22Rv1 (cell line): Measurements from ENCODE around the gene KNDC1.

ENCODE experiments used
- H3K27ac ChIP-seq: fragments of 450-650 bp; 2 replicates; pipeline ENCODE4 v1.5.1; 2017
- CTCF ChIP-seq: fragments of 450-650 bp; IDR thresholded peaks from 2 replicates; pipeline ENCODE4 v1.5.1; 2017; ENCODE audit warnings: mild to moderate bottlenecking
- ZFX ChIP-seq: fragments of 450-650 bp; IDR thresholded peaks from 2 replicates; pipeline ENCODE4 v1.6.1; 2017; ENCODE audit warnings: antibody characterized with exemption, borderline replicate concordance

The KNDC1 gene

GRCh38 chr10:133183646-133184378 lies 23.8 kb downstream of the KNDC1 start:
- TF ChIP-seq CTCF: no peak
- H3K27ac ChIP-seq: no peak overlapping the region

- no peak overlapping the region for H3K27ac ChIP-seq
- TF ChIP-seq CTCF (no peak), ZFX (no peak)
Measured at GRCh38 chr10:133184591-133185244, 24.7 kb downstream of the KNDC1 start.

GRCh38 chr10:133185421-133185820 lies 25.4 kb downstream of the KNDC1 start:
- TF ChIP-seq CTCF (no peak), ZFX (no peak)
- no peak overlapping the region for H3K27ac ChIP-seq

GRCh38 chr10:133185916-133186315 lies 25.9 kb downstream of the KNDC1 start:
- no peak overlapping the region for H3K27ac ChIP-seq
- TF ChIP-seq ZFX: no peak

GRCh38 chr10:133186416-133187090 lies 26.5 kb downstream of the KNDC1 start:
- no peak overlapping the region for H3K27ac ChIP-seq
- TF ChIP-seq ZFX: no peak
- TF ChIP-seq CTCF: no peak

- H3K27ac ChIP-seq: no peak overlapping the region
- TF ChIP-seq CTCF (no peak), ZFX (no peak)
Measured at GRCh38 chr10:133187091-133187905, 27.3 kb downstream of the KNDC1 start.

GRCh38 chr10:133187906-133188681 lies 28.1 kb downstream of the KNDC1 start:
- TF ChIP-seq CTCF (no peak), ZFX (no peak)
- no peak overlapping the region for H3K27ac ChIP-seq
